ENCODE data around the gene HIF3A. TPM values are rescaled to one million over a fixed set of nuclear protein-coding genes. Genes with fewer than 3 reads are reported as not detected.

The HIF3A gene
- polyA plus RNA-seq, 4 donors: 29.8 to 43.2 (median 37.2) TPM

Other genes with a start within 250 kb of the HIF3A start
- gene IGFL3, start 172.4 kb upstream of the HIF3A start, polyA plus RNA-seq (ENCODE audit: insufficient read length in 4 of 4): not detected
- under 1 TPM in 1 of 4 donors, not detected in 3; 0.05 TPM for gene IGFL2, start 148.8 kb upstream of the HIF3A start, polyA plus RNA-seq (ENCODE audit: insufficient read length in 4 of 4)
- gene IGFL1, start 67.3 kb upstream of the HIF3A start, polyA plus RNA-seq (ENCODE audit: insufficient read length in 4 of 4): under 1 TPM in 1 of 4 donors, not detected in 3; 0.10 TPM
- 100 to 1,000 TPM in 2 of 4 donors, 10 to 100 TPM in 2; 90.8 to 110 (median 100) TPM for gene PPP5C, start 50.0 kb downstream of the HIF3A start, polyA plus RNA-seq (ENCODE audit: insufficient read length in 4 of 4)
- 10 to 100 TPM; 54.6 to 68.1 (median 58.8) TPM for gene CCDC8, start 116.5 kb downstream of the HIF3A start, polyA plus RNA-seq (ENCODE audit: insufficient read length in 4 of 4)
- under 1 TPM; 0.41 to 0.80 (median 0.57) TPM for gene PNMA8C, start 131.9 kb downstream of the HIF3A start, polyA plus RNA-seq (ENCODE audit: insufficient read length in 4 of 4)
- 10 to 100 TPM; 46.9 to 72.5 (median 54.5) TPM for gene PNMA8A, start 174.5 kb downstream of the HIF3A start, polyA plus RNA-seq (ENCODE audit: insufficient read length in 4 of 4)
- gene PNMA8B, start 198.8 kb downstream of the HIF3A start, polyA plus RNA-seq (ENCODE audit: insufficient read length in 4 of 4): 1 to 10 TPM; 4.0 to 5.1 (median 4.8) TPM

All from right renal pelvis (tissue), 4 donors.